HepG2 (cell line): Measurements from ENCODE around the gene OSBPL9. TPM values are rescaled to one million over a fixed set of nuclear protein-coding genes. Genes with fewer than 3 reads are reported as not detected.

Experiments
- ATAC-seq: fragments of 200-7000 bp; cut with Tn5 transposase; 3 replicates; pipeline ENCODE4 v1.9.1; 2020; ENCODE audit warnings: mild to moderate bottlenecking, moderate library complexity
- BruUV-seq: library from RNA; stranded (reverse); fragments of 400-500 nt; replicated peaks from 2 replicates; lab custom pipeline; 2021; lab: Mats Ljungman, UMichigan
- CTCF ChIA-PET: fragments of 300-600 bp; formaldehyde crosslinking; extraction: SDS; loops from one replicate; lab custom pipeline; 2021; ENCODE audit warnings: low total read pairs, inconsistent platforms, low intra/inter-chr PET ratio; lab: Yijun Ruan, JAX
- POLR2A ChIA-PET: fragments of 350-600 bp; sonication (Branson Sonifier 250); formaldehyde crosslinking; loops from one replicate; lab custom pipeline; 2020; ENCODE audit warnings: antibody characterized with exemption, inconsistent platforms; lab: Yijun Ruan, JAX
- DNase-seq: peaks from one replicate; pipeline ENCODE4 v3.0.0-alpha.2; 2015; ENCODE audit warnings: low spot score
- FAIRE-seq: peaks from 3 replicates; lab custom pipeline; 2011; peaks lifted over from hg19 to GRCh38; lab: Jason Lieb, UNC
- H2AFZ ChIP-seq: one replicate; pipeline ENCODE4 v1.6.1; 2011; ENCODE audit warnings: low read length, inconsistent platforms
- H3K27ac ChIP-seq: fragments of 300-600 bp; 3 replicates; pipeline ENCODE4 v1.8.0; 2011; ENCODE audit warnings: mixed run types, mild to moderate bottlenecking, mixed read lengths, low read length, inconsistent platforms; ENCODE audit not compliant: insufficient read depth; ENCODE audit errors: extremely low read length
- H3K27me3 ChIP-seq, 2 experiments: fragments of 200-600 bp in 1 of 2; 2 replicates in 1 of 2; 3 replicates in 1 of 2; pipeline versions ENCODE4 v1.6.0 to v1.8.0; 2011; ENCODE audit warnings: low read length in 2 of 2, mild to moderate bottlenecking in 2 of 2, moderate library complexity in 2 of 2, inconsistent platforms in 1 of 2; ENCODE audit not compliant: insufficient read depth in 2 of 2, control insufficient read depth in 1 of 2
- H3K36me3 ChIP-seq, 2 experiments: fragments of 200-600 bp in 1 of 2; replicated peaks in 1 of 2; 2 replicates in 1 of 2; 3 replicates in 1 of 2; pipeline versions ENCODE4 v1.5.1 to v1.8.0; 2011; ENCODE audit warnings: low read length in 2 of 2, inconsistent platforms in 1 of 2; ENCODE audit not compliant: insufficient read depth in 2 of 2, control insufficient read depth in 1 of 2
- H3K4me1 ChIP-seq: 2 replicates; pipeline ENCODE4 v1.5.1; 2012; ENCODE audit warnings: low read length, inconsistent platforms; ENCODE audit not compliant: insufficient read depth
- H3K4me2 ChIP-seq: 2 replicates; pipeline ENCODE4 v1.6.0; 2011; ENCODE audit warnings: low read depth, low read length, inconsistent platforms
- H3K4me3 ChIP-seq, 3 experiments: fragments of 200-600 bp in 1 of 3; sonication (generic), shearing (Covaris generic) in 1 of 3; replicated peaks in 1 of 3; 2 replicates each; pipeline ENCODE4 v1.5.1; 2011 to 2016; ENCODE audit warnings: low read length in 3 of 3, inconsistent platforms in 2 of 3, low read depth in 2 of 3, mild to moderate bottlenecking in 2 of 3, control low read depth in 1 of 3, mixed read lengths in 1 of 3; ENCODE audit not compliant: insufficient read depth in 1 of 3
- H3K79me2 ChIP-seq: one replicate; pipeline ENCODE4 v1.6.1; 2011; ENCODE audit warnings: low read length, inconsistent platforms; ENCODE audit not compliant: insufficient read depth
- H3K9ac ChIP-seq: 2 replicates; pipeline ENCODE4 v1.6.0; 2011; ENCODE audit warnings: mild to moderate bottlenecking, low read depth, low read length, inconsistent platforms; ENCODE audit not compliant: insufficient read depth
- H3K9me3 ChIP-seq: 2 replicates; pipeline ENCODE4 v1.5.1; 2012; ENCODE audit warnings: mild to moderate bottlenecking, low read length
- H4K20me1 ChIP-seq: 2 replicates; pipeline ENCODE4 v1.6.0; 2011; ENCODE audit warnings: inconsistent platforms, mild to moderate bottlenecking, low read length, moderate library complexity; ENCODE audit not compliant: insufficient read depth
- HIVEP1 ChIP-seq: sonication (generic); formaldehyde crosslinking; IDR thresholded peaks from 2 replicates; pipeline ENCODE4 v1.4.0; 2020; ENCODE audit warnings: mild to moderate bottlenecking, missing genetic modification reagents
- IKZF1 ChIP-seq: fragments of 450-650 bp; IDR thresholded peaks from 2 replicates; pipeline ENCODE4 v1.7.1; 2016
- IKZF4 ChIP-seq: sonication (generic); formaldehyde crosslinking; IDR thresholded peaks from 2 replicates; pipeline ENCODE4 v1.5.1; 2020; ENCODE audit warnings: borderline replicate concordance, mild to moderate bottlenecking, low read depth, missing genetic modification reagents; ENCODE audit errors: not compliant biosample characterization
- IRX3 ChIP-seq: sonication (generic); formaldehyde crosslinking; IDR thresholded peaks from 2 replicates; pipeline ENCODE4 v1.8.1; 2023; ENCODE audit warnings: mild to moderate bottlenecking, low read depth, missing genetic modification reagents, borderline replicate concordance
- SIN3B ChIP-seq: fragments of 150-350 bp; IDR thresholded peaks from 2 replicates; pipeline ENCODE4 v1.6.1; 2014; ENCODE audit warnings: low read length
- ZFY ChIP-seq: sonication (generic); formaldehyde crosslinking; IDR thresholded peaks from 2 replicates; pipeline ENCODE4 v1.4.0; 2020; ENCODE audit warnings: missing genetic modification reagents
- ZNF24 ChIP-seq: fragments of 450-650 bp; IDR thresholded peaks from 2 replicates; pipeline ENCODE4 v1.6.1; 2017; ENCODE audit warnings: antibody characterized with exemption, mild to moderate bottlenecking
- ZNF34 ChIP-seq: sonication (generic); formaldehyde crosslinking; IDR thresholded peaks from 2 replicates; pipeline ENCODE4 v1.4.0; 2020; ENCODE audit warnings: mild to moderate bottlenecking, missing genetic modification reagents, borderline replicate concordance
- ZNF510 ChIP-seq: sonication (generic); formaldehyde crosslinking; IDR thresholded peaks from 2 replicates; pipeline ENCODE4 v1.4.0; 2020; ENCODE audit warnings: low read depth, mild to moderate bottlenecking, missing genetic modification reagents
- ZNF563 ChIP-seq: sonication (generic); formaldehyde crosslinking; IDR thresholded peaks from 2 replicates; pipeline ENCODE4 v1.8.0; 2022; ENCODE audit warnings: mild to moderate bottlenecking, moderate library complexity, missing genetic modification reagents
- ZNF589 ChIP-seq: sonication (generic); formaldehyde crosslinking; conservative IDR thresholded peaks from 2 replicates; pipeline ENCODE4 v1.8.0; 2022; ENCODE audit warnings: mild to moderate bottlenecking, moderate library complexity, missing genetic modification reagents
- ZNF629 ChIP-seq: sonication (generic); formaldehyde crosslinking; conservative IDR thresholded peaks from 2 replicates; pipeline ENCODE4 v1.5.0; 2020; ENCODE audit warnings: missing genetic modification reagents
- ZNF780A ChIP-seq: sonication (generic); formaldehyde crosslinking; IDR thresholded peaks from 2 replicates; pipeline ENCODE4 v1.8.0; 2022; ENCODE audit warnings: mild to moderate bottlenecking, missing genetic modification reagents, moderate library complexity
- in situ Hi-C: cut with HindIII; loops from 2 replicates; pipeline ENCODE4 v1.10.0; 2017; ENCODE audit warnings: low pct_unique_long_range_greater_than_20kb; ENCODE audit not compliant: extremely low pct_ligation_motif_present
- intact Hi-C: fragments of 100-400 bp; cut with micrococcal nuclease; formaldehyde crosslinking; loops from one replicate; pipeline ENCODE4 v1.10.0; 2022; ENCODE audit not compliant: unreplicated experiment
- polyA plus RNA-seq, 8 experiments: library from polyadenylated mRNA; depleted of rRNA in 3 of 8; stranded (reverse) in 7 of 8; unstranded in 1 of 8; fragments of >200 nt; fragmentation: Illumina TruSeq in 4 of 8; extraction: Trizol in 4 of 8; gene quantifications; 2 replicates each; pipeline versions ENCODE4 v1.2.1 to v1.2.3, GENCODE V29; 2011 to 2016; ENCODE audit warnings: low read depth in 4 of 8, missing spikeins in 1 of 8, mixed read lengths in 1 of 8; ENCODE audit not compliant: insufficient read depth in 1 of 8
- total RNA-seq, 5 experiments: library from RNA; depleted of rRNA; stranded (reverse); fragments of >200 nt; fragmentation: Illumina TruSeq; extraction: Trizol; gene quantifications; 2 replicates each; pipeline ENCODE4 v1.2.3, GENCODE V29; 2016; ENCODE audit warnings: low read depth in 1 of 5
- TF ChIP-seq, protein P1 (sequence below): sonication (generic); formaldehyde crosslinking; IDR thresholded peaks from 2 replicates; pipeline ENCODE4 v1.5.1; 2020; ENCODE audit warnings: mild to moderate bottlenecking, missing genetic modification reagents, moderate library complexity
- TF ChIP-seq, protein P2 (sequence below): sonication (generic); formaldehyde crosslinking; conservative IDR thresholded peaks from 2 replicates; pipeline ENCODE4 v1.8.0; 2022; ENCODE audit warnings: mild to moderate bottlenecking, moderate library complexity, missing genetic modification reagents
- TF ChIP-seq, protein P3 (sequence below): sonication (generic); formaldehyde crosslinking; IDR thresholded peaks from 2 replicates; pipeline ENCODE4 v1.5.0; 2020; ENCODE audit warnings: missing genetic modification reagents, mild to moderate bottlenecking, borderline replicate concordance
- TF ChIP-seq, protein P4 (sequence below): sonication (generic); formaldehyde crosslinking; IDR thresholded peaks from 2 replicates; pipeline ENCODE4 v1.4.0; 2020; ENCODE audit warnings: missing genetic modification reagents, borderline replicate concordance

OSBPL9 gene
- total and polyA plus RNA-seq, 2 of the 13 experiments (the other 11 are each of a cell fraction or from before 2014, with no cell fraction given): 83.6 to 142 TPM

DNA sequence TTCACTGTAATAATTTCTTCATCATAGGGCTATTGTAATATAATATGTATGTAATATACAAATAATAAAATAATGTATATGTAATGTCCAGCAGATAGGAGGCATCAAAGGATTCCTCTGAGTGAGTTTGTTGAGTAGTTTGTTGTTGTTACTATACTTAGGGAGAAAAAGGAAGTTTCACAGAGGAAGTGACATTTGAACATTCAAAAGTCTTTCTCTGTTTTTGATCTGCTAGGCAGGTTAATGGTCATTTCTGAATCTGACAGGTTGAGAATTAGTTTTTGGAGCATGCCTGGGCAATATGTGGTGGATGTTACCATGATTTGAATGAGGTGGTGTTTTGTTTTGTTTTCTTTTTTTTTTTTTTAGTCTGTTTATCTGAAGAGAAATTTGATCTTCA, 159.5 kb downstream of the OSBPL9 start:
- Histone ChIP-seq H3K79me2 (no peaks in the 10 kb centered on the region), H3K9ac (no peak overlapping the region), H2AFZ (no peak overlapping the region), H3K9me3 (no peaks in the 10 kb centered on the region), H3K4me1 (no peaks in the 10 kb centered on the region), H3K27ac (no peak overlapping the region), H4K20me1 (no peaks in the 10 kb centered on the region; the same call in 1 of the 2 replicates), H3K4me3 (no peak overlapping the region), H3K4me2 (no peak overlapping the region), H3K36me3 (peaks cover 12 to 81% of the 10 kb centered on the region in 2 experiments), H3K27me3 (no peaks in the 10 kb centered on the region)
- ChIA-PET POLR2A (no interaction called here), CTCF (no interaction called here)
- in situ Hi-C loops: no loop called here
- TF ChIP-seq, protein P1, sequence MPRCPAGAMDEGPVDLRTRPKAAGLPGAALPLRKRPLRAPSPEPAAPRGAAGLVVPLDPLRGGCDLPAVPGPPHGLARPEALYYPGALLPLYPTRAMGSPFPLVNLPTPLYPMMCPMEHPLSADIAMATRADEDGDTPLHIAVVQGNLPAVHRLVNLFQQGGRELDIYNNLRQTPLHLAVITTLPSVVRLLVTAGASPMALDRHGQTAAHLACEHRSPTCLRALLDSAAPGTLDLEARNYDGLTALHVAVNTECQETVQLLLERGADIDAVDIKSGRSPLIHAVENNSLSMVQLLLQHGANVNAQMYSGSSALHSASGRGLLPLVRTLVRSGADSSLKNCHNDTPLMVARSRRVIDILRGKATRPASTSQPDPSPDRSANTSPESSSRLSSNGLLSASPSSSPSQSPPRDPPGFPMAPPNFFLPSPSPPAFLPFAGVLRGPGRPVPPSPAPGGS (CRISPR knock-in tag): no peak
- TF ChIP-seq IKZF1 (no peak), ZFY (CRISPR knock-in tag) (no peak), SIN3B (no peak), ZNF629 (CRISPR knock-in tag) (no peak), ZNF34 (CRISPR knock-in tag) (no peak), ZNF589 (CRISPR knock-in tag) (no peak), IRX3 (no peak), ZNF24 (no peak), HIVEP1 (no peak), ZNF563 (CRISPR knock-in tag) (no peak), ZNF510 (no peak), ZNF780A (CRISPR knock-in tag) (no peak), IKZF4 (CRISPR knock-in tag) (no peak)
- TF ChIP-seq, protein P2, sequence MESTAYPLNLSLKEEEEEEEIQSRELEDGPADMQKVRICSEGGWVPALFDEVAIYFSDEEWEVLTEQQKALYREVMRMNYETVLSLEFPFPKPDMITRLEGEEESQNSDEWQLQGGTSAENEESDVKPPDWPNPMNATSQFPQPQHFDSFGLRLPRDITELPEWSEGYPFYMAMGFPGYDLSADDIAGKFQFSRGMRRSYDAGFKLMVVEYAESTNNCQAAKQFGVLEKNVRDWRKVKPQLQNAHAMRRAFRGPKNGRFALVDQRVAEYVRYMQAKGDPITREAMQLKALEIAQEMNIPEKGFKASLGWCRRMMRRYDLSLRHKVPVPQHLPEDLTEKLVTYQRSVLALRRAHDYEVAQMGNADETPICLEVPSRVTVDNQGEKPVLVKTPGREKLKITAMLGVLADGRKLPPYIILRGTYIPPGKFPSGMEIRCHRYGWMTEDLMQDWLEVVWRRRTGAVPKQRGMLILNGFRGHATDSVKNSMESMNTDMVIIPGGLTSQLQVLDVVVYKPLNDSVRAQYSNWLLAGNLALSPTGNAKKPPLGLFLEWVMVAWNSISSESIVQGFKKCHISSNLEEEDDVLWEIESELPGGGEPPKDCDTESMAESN (CRISPR knock-in tag): no peak
- TF ChIP-seq, protein P3, sequence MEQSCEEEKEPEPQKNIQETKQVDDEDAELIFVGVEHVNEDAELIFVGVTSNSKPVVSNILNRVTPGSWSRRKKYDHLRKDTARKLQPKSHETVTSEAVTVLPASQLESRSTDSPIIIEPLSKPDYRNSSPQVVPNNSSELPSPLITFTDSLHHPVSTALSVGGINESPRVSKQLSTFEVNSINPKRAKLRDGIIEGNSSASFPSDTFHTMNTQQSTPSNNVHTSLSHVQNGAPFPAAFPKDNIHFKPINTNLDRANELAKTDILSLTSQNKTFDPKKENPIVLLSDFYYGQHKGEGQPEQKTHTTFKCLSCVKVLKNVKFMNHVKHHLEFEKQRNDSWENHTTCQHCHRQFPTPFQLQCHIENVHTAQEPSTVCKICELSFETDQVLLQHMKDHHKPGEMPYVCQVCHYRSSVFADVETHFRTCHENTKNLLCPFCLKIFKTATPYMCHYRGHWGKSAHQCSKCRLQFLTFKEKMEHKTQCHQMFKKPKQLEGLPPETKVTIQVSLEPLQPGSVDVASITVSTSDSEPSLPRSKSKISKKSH (CRISPR knock-in tag): no peak
- TF ChIP-seq, protein P4, sequence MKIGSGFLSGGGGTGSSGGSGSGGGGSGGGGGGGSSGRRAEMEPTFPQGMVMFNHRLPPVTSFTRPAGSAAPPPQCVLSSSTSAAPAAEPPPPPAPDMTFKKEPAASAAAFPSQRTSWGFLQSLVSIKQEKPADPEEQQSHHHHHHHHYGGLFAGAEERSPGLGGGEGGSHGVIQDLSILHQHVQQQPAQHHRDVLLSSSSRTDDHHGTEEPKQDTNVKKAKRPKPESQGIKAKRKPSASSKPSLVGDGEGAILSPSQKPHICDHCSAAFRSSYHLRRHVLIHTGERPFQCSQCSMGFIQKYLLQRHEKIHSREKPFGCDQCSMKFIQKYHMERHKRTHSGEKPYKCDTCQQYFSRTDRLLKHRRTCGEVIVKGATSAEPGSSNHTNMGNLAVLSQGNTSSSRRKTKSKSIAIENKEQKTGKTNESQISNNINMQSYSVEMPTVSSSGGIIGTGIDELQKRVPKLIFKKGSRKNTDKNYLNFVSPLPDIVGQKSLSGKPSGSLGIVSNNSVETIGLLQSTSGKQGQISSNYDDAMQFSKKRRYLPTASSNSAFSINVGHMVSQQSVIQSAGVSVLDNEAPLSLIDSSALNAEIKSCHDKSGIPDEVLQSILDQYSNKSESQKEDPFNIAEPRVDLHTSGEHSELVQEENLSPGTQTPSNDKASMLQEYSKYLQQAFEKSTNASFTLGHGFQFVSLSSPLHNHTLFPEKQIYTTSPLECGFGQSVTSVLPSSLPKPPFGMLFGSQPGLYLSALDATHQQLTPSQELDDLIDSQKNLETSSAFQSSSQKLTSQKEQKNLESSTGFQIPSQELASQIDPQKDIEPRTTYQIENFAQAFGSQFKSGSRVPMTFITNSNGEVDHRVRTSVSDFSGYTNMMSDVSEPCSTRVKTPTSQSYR (CRISPR knock-in tag): no peak
- intact Hi-C loops: no loop called here
- no TSS peak for BruUV-seq
- DNase-seq (no peak), ATAC-seq (no peak), FAIRE-seq (no peak)
